GM23338 (cell line): ENCODE measurements around the gene MYRFL. TPM values are rescaled to one million over a fixed set of nuclear protein-coding genes. Genes with fewer than 3 reads are reported as not detected.
A peak's percentile ranks its signal among the peaks of the same experiment; 100 is the strongest.

Experiments
- ATAC-seq: fragments of 200-7000 bp; cut with Tn5 transposase; 3 replicates; pipeline ENCODE4 v1.9.1; 2020
- DNase-seq: peaks from one replicate; pipeline ENCODE4 v3.0.0-alpha.2; 2015; ENCODE audit warnings: low spot score
- H2AFZ ChIP-seq: fragments of 200-600 bp; sonication (generic); 2 replicates; pipeline ENCODE4 v1.8.0; 2016; ENCODE audit warnings: antibody characterized with exemption, mild to moderate bottlenecking, moderate library complexity
- H3F3A ChIP-seq: fragments of 200-600 bp; sonication (generic); replicated peaks from 2 replicates; pipeline ENCODE4 v1.8.0; 2017; ENCODE audit warnings: antibody characterized with exemption, mixed run types, low read depth
- H3K27ac ChIP-seq: fragments of 200-600 bp; sonication (generic); 2 replicates; pipeline ENCODE4 v1.6.1; 2016; ENCODE audit warnings: low read depth
- H3K27me3 ChIP-seq: fragments of 200-600 bp; sonication (generic); 2 replicates; pipeline ENCODE4 v1.8.0; 2016; ENCODE audit warnings: mild to moderate bottlenecking, mixed run types, moderate library complexity; ENCODE audit not compliant: insufficient read depth
- H3K36me3 ChIP-seq: fragments of 200-600 bp; sonication (generic); 2 replicates; pipeline ENCODE4 v1.8.0; 2016; ENCODE audit warnings: mild to moderate bottlenecking; ENCODE audit not compliant: insufficient read depth
- H3K4me1 ChIP-seq: fragments of 200-600 bp; sonication (generic); 2 replicates; pipeline ENCODE4 v1.8.0; 2016; ENCODE audit warnings: mild to moderate bottlenecking, moderate library complexity; ENCODE audit not compliant: insufficient read depth
- H3K4me2 ChIP-seq: fragments of 200-600 bp; sonication (generic); 2 replicates; pipeline ENCODE4 v1.7.1; 2017; ENCODE audit warnings: mixed run types
- H3K4me3 ChIP-seq: fragments of 200-600 bp; sonication (generic); 2 replicates; pipeline ENCODE4 v1.6.1; 2016; ENCODE audit warnings: mixed run types
- H3K79me2 ChIP-seq: fragments of 200-600 bp; sonication (generic); replicated peaks from 2 replicates; pipeline ENCODE4 v1.8.0; 2017; ENCODE audit warnings: mild to moderate bottlenecking; ENCODE audit not compliant: insufficient read depth
- H3K9me2 ChIP-seq: fragments of 200-600 bp; sonication (generic); 2 replicates; pipeline ENCODE4 v1.8.0; 2017; ENCODE audit not compliant: insufficient read depth
- H4K20me1 ChIP-seq: fragments of 200-600 bp; sonication (generic); replicated peaks from 2 replicates; pipeline ENCODE4 v1.8.0; 2017; ENCODE audit warnings: mild to moderate bottlenecking; ENCODE audit not compliant: insufficient read depth
- H3K27ac Mint-ChIP-seq: 2 replicates; pipeline ENCODE4 v1.8.0; 2020; ENCODE audit warnings: inconsistent platforms, mild to moderate bottlenecking, moderate library complexity, mixed read lengths
- H3K27me3 Mint-ChIP-seq: 3 replicates; pipeline ENCODE4 v1.8.0; 2022; ENCODE audit warnings: low read depth, mild to moderate bottlenecking, moderate library complexity, mixed read lengths, inconsistent platforms; ENCODE audit not compliant: insufficient read depth, poor library complexity
- H3K36me3 Mint-ChIP-seq: 3 replicates; pipeline ENCODE4 v1.8.0; 2021; ENCODE audit warnings: low read depth, mild to moderate bottlenecking, inconsistent platforms, moderate library complexity, mixed read lengths
- H3K4me1 Mint-ChIP-seq: 3 replicates; pipeline ENCODE4 v1.8.0; 2020; ENCODE audit warnings: mild to moderate bottlenecking, inconsistent platforms, mixed read lengths
- H3K4me3 Mint-ChIP-seq: 3 replicates; pipeline ENCODE4 v1.8.0; 2021; ENCODE audit warnings: moderate library complexity, mild to moderate bottlenecking, inconsistent platforms, mixed read lengths
- H3K9me3 Mint-ChIP-seq: 3 replicates; pipeline ENCODE4 v1.8.0; 2020; ENCODE audit warnings: moderate library complexity, mild to moderate bottlenecking, inconsistent platforms, mixed read lengths
- CREB1 ChIP-seq: fragments of 250-450 bp; sonication (Bioruptor Pico); IDR thresholded peaks from 2 replicates; pipeline ENCODE4 v1.5.0; 2020; ENCODE audit warnings: low read depth, mild to moderate bottlenecking, moderate library complexity
- EZH2 ChIP-seq: fragments of 200-600 bp; sonication (generic); IDR thresholded peaks from one replicate; pipeline ENCODE4 v1.8.0; 2017; ENCODE audit warnings: antibody characterized with exemption, mild to moderate bottlenecking, low read depth; ENCODE audit not compliant: unreplicated experiment
- POLR2AphosphoS5 ChIP-seq: IDR thresholded peaks from 2 replicates; pipeline ENCODE4 v1.6.1; 2016; ENCODE audit warnings: antibody characterized with exemption, low read depth
- polyA plus RNA-seq: library from polyadenylated mRNA; unstranded; fragments of >200 nt; fragmentation: Nextera tagmentation; extraction: Ambion mirVana; gene quantifications from 2 replicates; pipeline ENCODE4 v1.2.1, GENCODE V29; 2016
- total RNA-seq: library from RNA; depleted of rRNA; stranded (reverse); fragments of >200 nt; shearing (Covaris generic); gene quantifications from 2 replicates; pipeline ENCODE4 v1.2.3, GENCODE V29; 2014
- TF ChIP-seq, protein P1 (sequence below), 2 experiments: fragments of 200-600 bp in 1 of 2; sonication (generic) in 1 of 2; conservative IDR thresholded peaks; 2 replicates each; pipeline versions ENCODE4 v1.5.1 to v1.6.1; 2016 to 2017; ENCODE audit warnings: antibody characterized with exemption in 2 of 2, low read depth in 2 of 2, mild to moderate bottlenecking in 2 of 2, moderate library complexity in 1 of 2
- TF ChIP-seq, protein P2 (sequence below): fragments of 250-450 bp; sonication (Bioruptor Pico); IDR thresholded peaks from 2 replicates; pipeline ENCODE4 v1.5.0; 2020; ENCODE audit warnings: mild to moderate bottlenecking, moderate library complexity
- TF ChIP-seq, protein P3 (sequence below): IDR thresholded peaks from one replicate; pipeline ENCODE4 v1.6.1; 2018; ENCODE audit warnings: antibody characterized with exemption; ENCODE audit not compliant: unreplicated experiment

MYRFL gene
- total and polyA plus RNA-seq, 2 experiments from 2014 or later, result 2.3 to 2.8 TPM

DNA sequence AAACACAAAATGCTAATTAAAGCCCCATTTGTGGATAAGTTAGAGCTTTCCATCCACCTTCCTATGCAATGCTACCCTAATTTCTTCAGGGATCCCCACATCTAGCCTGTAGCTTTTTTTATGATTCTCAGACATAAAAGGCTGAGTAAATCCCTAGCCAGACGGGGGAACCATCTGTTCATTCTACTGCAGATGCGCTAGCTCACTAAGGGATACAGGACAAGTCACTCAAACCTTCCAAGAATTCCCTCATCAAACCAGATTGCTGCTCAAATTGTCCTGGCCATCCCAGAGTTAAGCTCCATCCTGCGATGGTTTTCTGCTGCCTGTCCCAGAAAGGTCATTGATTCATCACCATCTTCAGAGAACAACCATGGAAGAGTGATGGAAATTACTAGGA, 56.7 kb downstream of the MYRFL start:
- H3K79me2 ChIP-seq, result no peaks in the 10 kb centered on the region
- no peak overlapping the region for H3K4me2 ChIP-seq
- TF ChIP-seq, protein P1, sequence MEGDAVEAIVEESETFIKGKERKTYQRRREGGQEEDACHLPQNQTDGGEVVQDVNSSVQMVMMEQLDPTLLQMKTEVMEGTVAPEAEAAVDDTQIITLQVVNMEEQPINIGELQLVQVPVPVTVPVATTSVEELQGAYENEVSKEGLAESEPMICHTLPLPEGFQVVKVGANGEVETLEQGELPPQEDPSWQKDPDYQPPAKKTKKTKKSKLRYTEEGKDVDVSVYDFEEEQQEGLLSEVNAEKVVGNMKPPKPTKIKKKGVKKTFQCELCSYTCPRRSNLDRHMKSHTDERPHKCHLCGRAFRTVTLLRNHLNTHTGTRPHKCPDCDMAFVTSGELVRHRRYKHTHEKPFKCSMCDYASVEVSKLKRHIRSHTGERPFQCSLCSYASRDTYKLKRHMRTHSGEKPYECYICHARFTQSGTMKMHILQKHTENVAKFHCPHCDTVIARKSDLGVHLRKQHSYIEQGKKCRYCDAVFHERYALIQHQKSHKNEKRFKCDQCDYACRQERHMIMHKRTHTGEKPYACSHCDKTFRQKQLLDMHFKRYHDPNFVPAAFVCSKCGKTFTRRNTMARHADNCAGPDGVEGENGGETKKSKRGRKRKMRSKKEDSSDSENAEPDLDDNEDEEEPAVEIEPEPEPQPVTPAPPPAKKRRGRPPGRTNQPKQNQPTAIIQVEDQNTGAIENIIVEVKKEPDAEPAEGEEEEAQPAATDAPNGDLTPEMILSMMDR (conservative IDR thresholded peaks at IDR 0.05; ENCODE audit: low read depth in 2 of 2), result peak in 1 of 2 experiments; percentile 20; a peak in 2 of 4 replicates
- TF ChIP-seq, protein P2, sequence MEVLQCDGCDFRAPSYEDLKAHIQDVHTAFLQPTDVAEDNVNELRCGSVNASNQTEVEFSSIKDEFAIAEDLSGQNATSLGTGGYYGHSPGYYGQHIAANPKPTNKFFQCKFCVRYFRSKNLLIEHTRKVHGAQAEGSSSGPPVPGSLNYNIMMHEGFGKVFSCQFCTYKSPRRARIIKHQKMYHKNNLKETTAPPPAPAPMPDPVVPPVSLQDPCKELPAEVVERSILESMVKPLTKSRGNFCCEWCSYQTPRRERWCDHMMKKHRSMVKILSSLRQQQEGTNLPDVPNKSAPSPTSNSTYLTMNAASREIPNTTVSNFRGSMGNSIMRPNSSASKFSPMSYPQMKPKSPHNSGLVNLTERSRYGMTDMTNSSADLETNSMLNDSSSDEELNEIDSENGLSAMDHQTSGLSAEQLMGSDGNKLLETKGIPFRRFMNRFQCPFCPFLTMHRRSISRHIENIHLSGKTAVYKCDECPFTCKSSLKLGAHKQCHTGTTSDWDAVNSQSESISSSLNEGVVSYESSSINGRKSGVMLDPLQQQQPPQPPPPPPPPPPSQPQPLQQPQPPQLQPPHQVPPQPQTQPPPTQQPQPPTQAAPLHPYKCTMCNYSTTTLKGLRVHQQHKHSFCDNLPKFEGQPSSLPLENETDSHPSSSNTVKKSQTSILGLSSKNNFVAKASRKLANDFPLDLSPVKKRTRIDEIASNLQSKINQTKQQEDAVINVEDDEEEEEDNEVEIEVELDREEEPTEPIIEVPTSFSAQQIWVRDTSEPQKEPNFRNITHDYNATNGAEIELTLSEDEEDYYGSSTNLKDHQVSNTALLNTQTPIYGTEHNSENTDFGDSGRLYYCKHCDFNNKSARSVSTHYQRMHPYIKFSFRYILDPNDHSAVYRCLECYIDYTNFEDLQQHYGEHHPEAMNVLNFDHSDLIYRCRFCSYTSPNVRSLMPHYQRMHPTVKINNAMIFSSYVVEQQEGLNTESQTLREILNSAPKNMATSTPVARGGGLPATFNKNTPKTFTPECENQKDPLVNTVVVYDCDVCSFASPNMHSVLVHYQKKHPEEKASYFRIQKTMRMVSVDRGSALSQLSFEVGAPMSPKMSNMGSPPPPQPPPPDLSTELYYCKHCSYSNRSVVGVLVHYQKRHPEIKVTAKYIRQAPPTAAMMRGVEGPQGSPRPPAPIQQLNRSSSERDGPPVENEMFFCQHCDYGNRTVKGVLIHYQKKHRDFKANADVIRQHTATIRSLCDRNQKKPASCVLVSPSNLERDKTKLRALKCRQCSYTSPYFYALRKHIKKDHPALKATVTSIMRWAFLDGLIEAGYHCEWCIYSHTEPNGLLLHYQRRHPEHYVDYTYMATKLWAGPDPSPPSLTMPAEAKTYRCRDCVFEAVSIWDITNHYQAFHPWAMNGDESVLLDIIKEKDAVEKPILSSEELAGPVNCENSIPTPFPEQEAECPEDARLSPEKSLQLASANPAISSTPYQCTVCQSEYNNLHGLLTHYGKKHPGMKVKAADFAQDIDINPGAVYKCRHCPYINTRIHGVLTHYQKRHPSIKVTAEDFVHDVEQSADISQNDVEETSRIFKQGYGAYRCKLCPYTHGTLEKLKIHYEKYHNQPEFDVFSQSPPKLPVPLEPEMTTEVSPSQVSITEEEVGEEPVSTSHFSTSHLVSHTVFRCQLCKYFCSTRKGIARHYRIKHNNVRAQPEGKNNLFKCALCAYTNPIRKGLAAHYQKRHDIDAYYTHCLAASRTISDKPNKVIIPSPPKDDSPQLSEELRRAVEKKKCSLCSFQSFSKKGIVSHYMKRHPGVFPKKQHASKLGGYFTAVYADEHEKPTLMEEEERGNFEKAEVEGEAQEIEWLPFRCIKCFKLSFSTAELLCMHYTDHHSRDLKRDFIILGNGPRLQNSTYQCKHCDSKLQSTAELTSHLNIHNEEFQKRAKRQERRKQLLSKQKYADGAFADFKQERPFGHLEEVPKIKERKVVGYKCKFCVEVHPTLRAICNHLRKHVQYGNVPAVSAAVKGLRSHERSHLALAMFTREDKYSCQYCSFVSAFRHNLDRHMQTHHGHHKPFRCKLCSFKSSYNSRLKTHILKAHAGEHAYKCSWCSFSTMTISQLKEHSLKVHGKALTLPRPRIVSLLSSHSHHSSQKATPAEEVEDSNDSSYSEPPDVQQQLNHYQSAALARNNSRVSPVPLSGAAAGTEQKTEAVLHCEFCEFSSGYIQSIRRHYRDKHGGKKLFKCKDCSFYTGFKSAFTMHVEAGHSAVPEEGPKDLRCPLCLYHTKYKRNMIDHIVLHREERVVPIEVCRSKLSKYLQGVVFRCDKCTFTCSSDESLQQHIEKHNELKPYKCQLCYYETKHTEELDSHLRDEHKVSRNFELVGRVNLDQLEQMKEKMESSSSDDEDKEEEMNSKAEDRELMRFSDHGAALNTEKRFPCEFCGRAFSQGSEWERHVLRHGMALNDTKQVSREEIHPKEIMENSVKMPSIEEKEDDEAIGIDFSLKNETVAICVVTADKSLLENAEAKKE (CRISPR knock-in tag), result no peak
- no peak overlapping the region for H3K4me3 Mint-ChIP-seq
- DNase-seq (no peak), ATAC-seq (no peak)
- no peaks in the 10 kb centered on the region for H3K36me3 Mint-ChIP-seq
- no peaks in the 10 kb centered on the region for H3K27me3 ChIP-seq
- peaks cover 11% of the 10 kb centered on the region for H3K9me2 ChIP-seq
- 0 out of 2 replicates have a peak, but pooled peaks cover 5% of the 10 kb centered on the region for H3F3A ChIP-seq
- no peaks in the 10 kb centered on the region for H4K20me1 ChIP-seq
- H3K4me1 ChIP-seq, result peaks cover 8% of the 10 kb centered on the region
- no peak overlapping the region for H3K27ac ChIP-seq
- peaks cover 4% of the 10 kb centered on the region for H3K27me3 Mint-ChIP-seq
- H3K4me1 Mint-ChIP-seq, result peaks cover 11% of the 10 kb centered on the region
- no peaks in the 10 kb centered on the region for H3K9me3 Mint-ChIP-seq
- no peak overlapping the region for H2AFZ ChIP-seq
- H3K36me3 ChIP-seq, result no peaks in the 10 kb centered on the region
- no peak overlapping the region for H3K27ac Mint-ChIP-seq
- H3K4me3 ChIP-seq, result no peak overlapping the region

DNA sequence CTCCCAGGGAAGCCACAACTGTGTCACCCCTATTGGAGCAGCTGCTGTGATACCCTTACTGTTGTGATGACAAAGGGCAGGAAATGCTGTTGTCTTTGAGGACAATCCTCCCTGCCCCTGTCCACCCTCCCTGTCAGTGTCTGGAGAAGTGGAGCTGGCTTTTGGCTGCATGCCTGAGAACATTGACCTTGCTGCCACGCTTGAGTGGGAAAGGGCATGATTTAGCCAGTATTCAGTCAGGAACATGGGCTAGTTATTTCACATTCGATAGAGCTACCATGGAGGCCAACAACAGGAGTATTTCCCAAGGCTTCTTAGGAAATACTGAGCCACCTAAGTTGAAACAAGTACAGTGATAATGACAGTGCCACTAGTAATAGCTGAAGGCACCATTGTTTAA, 59.4 kb downstream of the MYRFL start:
- H3K4me3 ChIP-seq, result no peak overlapping the region
- H3K79me2 ChIP-seq, result no peaks in the 10 kb centered on the region
- Mint-ChIP-seq H3K27me3 (no peaks in the 10 kb centered on the region), H3K9me3 (no peaks in the 10 kb centered on the region), H3K4me3 (no peak overlapping the region), H3K4me1 (peaks cover 6% of the 10 kb centered on the region), H3K27ac (no peak overlapping the region), H3K36me3 (no peaks in the 10 kb centered on the region)
- no peak for DNase-seq
- peaks cover 11% of the 10 kb centered on the region for H3K9me2 ChIP-seq
- H3F3A ChIP-seq, result 0 out of 2 replicates have a peak, but pooled peaks cover 5% of the 10 kb centered on the region
- H2AFZ ChIP-seq, result 0 out of 2 replicates have a peak overlapping the region, but pooled peaks have one; percentile 8
- H3K4me1 ChIP-seq, result peaks cover 5% of the 10 kb centered on the region
- no peak overlapping the region for H3K27ac ChIP-seq
- H4K20me1 ChIP-seq, result no peaks in the 10 kb centered on the region
- H3K27me3 ChIP-seq, result no peaks in the 10 kb centered on the region
- H3K4me2 ChIP-seq, result no peak overlapping the region
- H3K36me3 ChIP-seq, result no peaks in the 10 kb centered on the region
- ATAC-seq, result no peak
- TF ChIP-seq CREB1 (CRISPR knock-in tag) (no peak), POLR2AphosphoS5 (no peak), EZH2 (no peak)
- TF ChIP-seq, protein P3, sequence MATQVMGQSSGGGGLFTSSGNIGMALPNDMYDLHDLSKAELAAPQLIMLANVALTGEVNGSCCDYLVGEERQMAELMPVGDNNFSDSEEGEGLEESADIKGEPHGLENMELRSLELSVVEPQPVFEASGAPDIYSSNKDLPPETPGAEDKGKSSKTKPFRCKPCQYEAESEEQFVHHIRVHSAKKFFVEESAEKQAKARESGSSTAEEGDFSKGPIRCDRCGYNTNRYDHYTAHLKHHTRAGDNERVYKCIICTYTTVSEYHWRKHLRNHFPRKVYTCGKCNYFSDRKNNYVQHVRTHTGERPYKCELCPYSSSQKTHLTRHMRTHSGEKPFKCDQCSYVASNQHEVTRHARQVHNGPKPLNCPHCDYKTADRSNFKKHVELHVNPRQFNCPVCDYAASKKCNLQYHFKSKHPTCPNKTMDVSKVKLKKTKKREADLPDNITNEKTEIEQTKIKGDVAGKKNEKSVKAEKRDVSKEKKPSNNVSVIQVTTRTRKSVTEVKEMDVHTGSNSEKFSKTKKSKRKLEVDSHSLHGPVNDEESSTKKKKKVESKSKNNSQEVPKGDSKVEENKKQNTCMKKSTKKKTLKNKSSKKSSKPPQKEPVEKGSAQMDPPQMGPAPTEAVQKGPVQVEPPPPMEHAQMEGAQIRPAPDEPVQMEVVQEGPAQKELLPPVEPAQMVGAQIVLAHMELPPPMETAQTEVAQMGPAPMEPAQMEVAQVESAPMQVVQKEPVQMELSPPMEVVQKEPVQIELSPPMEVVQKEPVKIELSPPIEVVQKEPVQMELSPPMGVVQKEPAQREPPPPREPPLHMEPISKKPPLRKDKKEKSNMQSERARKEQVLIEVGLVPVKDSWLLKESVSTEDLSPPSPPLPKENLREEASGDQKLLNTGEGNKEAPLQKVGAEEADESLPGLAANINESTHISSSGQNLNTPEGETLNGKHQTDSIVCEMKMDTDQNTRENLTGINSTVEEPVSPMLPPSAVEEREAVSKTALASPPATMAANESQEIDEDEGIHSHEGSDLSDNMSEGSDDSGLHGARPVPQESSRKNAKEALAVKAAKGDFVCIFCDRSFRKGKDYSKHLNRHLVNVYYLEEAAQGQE, result no peak
